Measurements from ENCODE around the gene ZIC5. TPM values are rescaled to one million over a fixed set of nuclear protein-coding genes. Genes with fewer than 3 reads are reported as not detected.

ZIC5 gene
- total and polyA plus RNA-seq, 11 donors = not detected

DNA sequence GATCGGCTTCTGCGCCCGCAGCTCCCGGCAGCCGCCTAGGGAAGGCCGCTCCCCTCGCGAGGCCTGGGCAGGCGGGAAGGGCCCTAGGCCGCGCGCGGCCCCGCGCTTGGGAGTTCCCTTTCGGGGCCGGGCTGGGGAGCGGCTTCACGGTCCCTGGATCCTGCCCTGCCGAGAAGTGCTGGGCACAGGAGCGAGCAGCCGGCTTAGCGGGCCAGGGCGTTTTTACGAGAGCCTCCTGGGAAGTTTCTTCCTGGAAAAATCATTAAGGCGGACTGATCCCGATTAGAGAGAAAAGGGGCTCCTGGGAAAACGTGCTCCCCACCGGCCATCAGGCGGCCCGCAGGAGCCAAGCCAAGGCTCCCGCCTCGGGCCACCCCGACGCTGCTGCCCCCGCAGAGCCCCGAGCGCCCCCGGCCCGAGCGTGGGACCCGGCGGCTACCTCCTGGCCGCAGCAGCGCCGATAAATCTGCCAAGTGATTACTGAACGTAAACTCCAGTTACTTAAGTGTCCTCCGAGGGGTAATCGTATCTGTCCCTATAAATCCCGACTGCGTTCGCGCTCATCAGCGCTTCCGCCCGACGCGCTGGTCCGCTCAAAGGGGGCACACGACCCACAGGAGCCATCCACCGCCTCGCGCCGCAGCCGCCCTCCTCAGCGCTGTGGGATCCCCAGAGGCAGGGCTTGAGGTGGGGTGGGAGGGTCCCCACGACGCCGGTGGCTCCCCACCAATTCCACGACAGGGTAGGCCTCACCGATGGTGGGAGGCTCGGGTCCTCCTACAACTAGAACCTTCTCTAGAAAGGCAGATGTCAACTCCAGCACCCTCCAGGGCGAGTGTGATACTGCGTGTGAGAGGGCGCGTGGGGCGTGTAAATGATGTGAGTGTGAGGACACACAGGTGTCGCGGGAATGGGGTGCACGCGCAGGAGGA is 2.8 kb downstream of the ZIC5 start:
- ATAC-seq = peak in 3 of 4 donors; percentile 44 to 63 (median 55)
- no peak overlapping the region for H3K27ac ChIP-seq
- no peak for TF ChIP-seq POLR2A (IDR thresholded peaks at IDR 0.05)
- TF ChIP-seq, protein P1, sequence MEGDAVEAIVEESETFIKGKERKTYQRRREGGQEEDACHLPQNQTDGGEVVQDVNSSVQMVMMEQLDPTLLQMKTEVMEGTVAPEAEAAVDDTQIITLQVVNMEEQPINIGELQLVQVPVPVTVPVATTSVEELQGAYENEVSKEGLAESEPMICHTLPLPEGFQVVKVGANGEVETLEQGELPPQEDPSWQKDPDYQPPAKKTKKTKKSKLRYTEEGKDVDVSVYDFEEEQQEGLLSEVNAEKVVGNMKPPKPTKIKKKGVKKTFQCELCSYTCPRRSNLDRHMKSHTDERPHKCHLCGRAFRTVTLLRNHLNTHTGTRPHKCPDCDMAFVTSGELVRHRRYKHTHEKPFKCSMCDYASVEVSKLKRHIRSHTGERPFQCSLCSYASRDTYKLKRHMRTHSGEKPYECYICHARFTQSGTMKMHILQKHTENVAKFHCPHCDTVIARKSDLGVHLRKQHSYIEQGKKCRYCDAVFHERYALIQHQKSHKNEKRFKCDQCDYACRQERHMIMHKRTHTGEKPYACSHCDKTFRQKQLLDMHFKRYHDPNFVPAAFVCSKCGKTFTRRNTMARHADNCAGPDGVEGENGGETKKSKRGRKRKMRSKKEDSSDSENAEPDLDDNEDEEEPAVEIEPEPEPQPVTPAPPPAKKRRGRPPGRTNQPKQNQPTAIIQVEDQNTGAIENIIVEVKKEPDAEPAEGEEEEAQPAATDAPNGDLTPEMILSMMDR (IDR thresholded peaks at IDR 0.05) = no peak
- H3K4me3 ChIP-seq = peak overlapping the region; percentile 16 to 46 (median 37)
- 3 to 5% (median 4%) methylated on average over 47 to 81 of the region's 81 CpGs for WGBS, 4 donors
- no peak for DNase-seq
- H3K36me3 ChIP-seq = no peaks in the 10 kb centered on the region
- peaks cover 70 to 97% (median 92%) of the 10 kb centered on the region in 9 donors for H3K27me3 ChIP-seq
- peaks cover 0 to 7% (median 0%) of the 10 kb centered on the region in 12 donors for H3K9me3 ChIP-seq
- intact Hi-C loops (cut with DNase I) = no loop called here
- peaks cover 10 to 39% (median 20%) of the 10 kb centered on the region in 12 donors for H3K4me1 ChIP-seq

DNA sequence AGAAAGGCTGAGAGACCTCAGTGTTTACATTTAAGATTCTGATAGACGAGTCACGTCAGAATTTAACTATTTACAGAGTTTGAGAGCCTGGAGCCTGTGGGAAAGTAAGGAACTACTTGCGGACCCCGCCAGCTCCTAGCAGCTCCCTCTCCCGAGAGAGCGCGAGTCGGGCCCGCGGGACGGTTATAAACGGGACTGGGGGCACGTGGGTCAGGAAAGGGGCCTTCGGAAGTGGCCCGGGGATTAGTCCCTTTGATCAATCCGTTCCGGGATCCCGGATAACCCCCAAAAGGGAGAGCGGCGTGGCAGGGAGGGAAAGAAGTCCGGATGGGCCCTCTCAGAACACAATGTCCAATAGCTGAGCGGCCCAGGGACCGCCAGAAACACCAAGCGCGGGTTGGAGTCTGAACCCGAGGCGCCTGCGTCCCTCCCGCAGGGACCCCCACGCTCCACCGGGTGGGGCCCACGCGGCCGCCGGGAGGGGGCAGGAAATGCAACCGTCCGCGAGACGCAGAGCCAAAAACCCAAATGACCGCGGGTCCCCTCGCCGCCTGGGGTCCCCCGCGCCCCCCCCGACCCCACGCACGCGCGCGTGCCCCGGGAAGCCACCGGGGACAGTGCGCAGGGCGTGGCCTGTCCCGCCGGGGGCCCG is 3.6 kb downstream of the ZIC5 start:
- Histone ChIP-seq H3K4me1 (peaks cover 10 to 39% (median 20%) of the 10 kb centered on the region in 12 donors), H3K9me3 (no peaks in the 10 kb centered on the region), H3K27me3 (peaks cover 64 to 97% (median 92%) of the 10 kb centered on the region in 9 donors), H3K27ac (no peak overlapping the region), H3K36me3 (no peaks in the 10 kb centered on the region), H3K4me3 (peak overlapping the region; percentile 16 to 46 (median 37))
- WGBS, 4 donors = 4 to 8% (median 7%) methylated on average over 29 to 58 of the region's 58 CpGs
- no peak for TF ChIP-seq POLR2A (IDR thresholded peaks at IDR 0.05)
- TF ChIP-seq, protein P1 (IDR thresholded peaks at IDR 0.05) = no peak
- no peak for ATAC-seq
- intact Hi-C loops (cut with DNase I) = no loop called here
- no peak for DNase-seq

DNA sequence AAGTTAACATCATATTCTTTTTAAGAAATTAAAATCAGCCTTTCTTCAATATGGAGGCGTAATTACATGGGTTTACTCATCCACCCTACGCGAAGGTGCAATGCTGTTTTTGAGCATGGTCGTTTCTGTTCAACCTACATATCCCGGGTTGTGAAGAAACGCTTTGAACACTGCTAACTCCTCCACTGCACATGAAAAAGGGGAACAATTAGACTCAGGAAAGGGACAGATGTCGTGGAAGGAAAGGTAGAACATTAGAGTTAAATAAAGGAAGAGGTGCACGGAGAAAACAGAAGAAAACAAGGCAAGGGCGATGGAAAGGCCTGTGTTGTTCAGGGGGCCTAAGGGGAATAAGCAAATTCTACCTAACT is 4.1 kb downstream of the ZIC5 start:
- Histone ChIP-seq H3K4me3 (no peak overlapping the region), H3K27me3 (peaks cover 58 to 97% (median 92%) of the 10 kb centered on the region in 9 donors), H3K4me1 (peaks cover 10 to 39% (median 20%) of the 10 kb centered on the region in 12 donors), H3K36me3 (no peaks in the 10 kb centered on the region), H3K9me3 (no peaks in the 10 kb centered on the region), H3K27ac (no peak overlapping the region)
- TF ChIP-seq, protein P1 (IDR thresholded peaks at IDR 0.05) = no peak
- TF ChIP-seq POLR2A (IDR thresholded peaks at IDR 0.05) = no peak
- intact Hi-C loops (cut with DNase I) = no loop called here
- WGBS, 4 donors = 56 to 74% (median 69%) methylated on average over 9 of the region's 9 CpGs
- ATAC-seq (no peak), DNase-seq (no peak)
